HG03159 (cell line): Measurements from ENCODE around the gene RNU1-1.
"Not testable (repeated sequence)": the region's sequence is repeated elsewhere in the genome, so short reads cannot be mapped to it uniquely, and the experiment has no call there.

Experiments used
- ATAC-seq: cut with Tn5 transposase; IDR thresholded peaks from one replicate; pipeline ENCODE4 v1.9.1; 2021; ENCODE audit warnings: mild to moderate bottlenecking, moderate library complexity; ENCODE audit not compliant: unreplicated experiment

The RNU1-1 gene

GRCh38 chr1:16514107-16515055 is at the start of gene RNU1-1:
Gene RNU1-1 (minus strand): TSS chr1:16514285.
- ATAC-seq, result not testable (repeated sequence)

GRCh38 chr1:16561035-16561434 is 47.0 kb upstream of the RNU1-1 start:
- ATAC-seq, result not testable (repeated sequence)

- not testable (repeated sequence) for ATAC-seq
Measured at GRCh38 chr1:16560498-16560897, 46.4 kb upstream of the RNU1-1 start.

GRCh38 chr1:16559688-16560087 is 45.6 kb upstream of the RNU1-1 start:
- not testable (repeated sequence) for ATAC-seq

GRCh38 chr1:16557034-16557433 is 42.9 kb upstream of the RNU1-1 start:
- ATAC-seq, result not testable (repeated sequence)

GRCh38 chr1:16553244-16553643 is 39.2 kb upstream of the RNU1-1 start:
- not testable (repeated sequence) for ATAC-seq

GRCh38 chr1:16550212-16550918 is 36.3 kb upstream of the RNU1-1 start:
- ATAC-seq, result not testable (repeated sequence)

- ATAC-seq, result not testable (repeated sequence)
Measured at GRCh38 chr1:16549545-16549944, 35.5 kb upstream of the RNU1-1 start.

GRCh38 chr1:16547502-16548241 is 33.6 kb upstream of the RNU1-1 start:
- ATAC-seq, result not testable (repeated sequence)

GRCh38 chr1:16545682-16546095 is 31.6 kb upstream of the RNU1-1 start:
- not testable (repeated sequence) for ATAC-seq

- not testable (repeated sequence) for ATAC-seq
Measured at GRCh38 chr1:16540421-16540893, 26.4 kb upstream of the RNU1-1 start.

- not testable (repeated sequence) for ATAC-seq
Measured at GRCh38 chr1:16537528-16537927, 23.4 kb upstream of the RNU1-1 start.

- ATAC-seq, result not testable (repeated sequence)
Measured at GRCh38 chr1:16536796-16537195, 22.7 kb upstream of the RNU1-1 start.

- ATAC-seq, result not testable (repeated sequence)
Measured at GRCh38 chr1:16535898-16536297, 21.8 kb upstream of the RNU1-1 start.

GRCh38 chr1:16535487-16535886 is 21.4 kb upstream of the RNU1-1 start:
- ATAC-seq, result not testable (repeated sequence)

- not testable (repeated sequence) for ATAC-seq
Measured at GRCh38 chr1:16534829-16535456, 20.9 kb upstream of the RNU1-1 start.

GRCh38 chr1:16534239-16534828 is 20.2 kb upstream of the RNU1-1 start:
- ATAC-seq, result not testable (repeated sequence)

GRCh38 chr1:16532235-16532991 is 18.3 kb upstream of the RNU1-1 start:
- not testable (repeated sequence) for ATAC-seq

GRCh38 chr1:16528338-16528737 is 14.3 kb upstream of the RNU1-1 start:
- not testable (repeated sequence) for ATAC-seq
